Stimulated activated CD4-positive, alpha-beta T cell treated with anti-CD3 and anti-CD28 coated beads, Interleukin-2, amount 100 ng/mL, for 48 hours (primary cell): ENCODE results near the gene CLCN3.
"Not testable (repeated sequence)": the region's sequence is repeated elsewhere in the genome, so short reads cannot be mapped to it uniquely, and the experiment has no call there.

ENCODE experiments used
- DNase-seq, 2 donors: peaks; one replicate each; pipeline ENCODE4 v3.0.0-alpha.2; 2020

Gene CLCN3

DNA sequence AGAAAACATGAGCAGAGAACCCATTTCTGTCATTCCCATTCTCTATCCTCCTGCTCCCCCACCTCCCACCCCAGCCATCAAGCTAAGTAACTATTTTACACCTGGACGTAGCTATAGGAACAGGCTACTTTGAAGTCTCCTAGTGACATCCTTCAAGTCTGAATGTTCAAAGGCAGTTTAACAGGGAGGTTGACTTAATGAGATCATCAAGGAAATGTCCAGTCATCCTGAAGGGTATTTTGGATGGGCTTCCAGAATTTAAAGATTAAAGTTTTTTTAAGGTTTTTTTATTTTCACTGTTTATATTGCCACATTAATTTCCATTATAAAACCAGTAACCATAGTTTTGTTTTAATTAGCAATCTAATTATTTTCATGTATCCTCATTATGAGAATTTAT is 96.3 kb downstream of the CLCN3 start:
- DNase-seq = no peak

DNA sequence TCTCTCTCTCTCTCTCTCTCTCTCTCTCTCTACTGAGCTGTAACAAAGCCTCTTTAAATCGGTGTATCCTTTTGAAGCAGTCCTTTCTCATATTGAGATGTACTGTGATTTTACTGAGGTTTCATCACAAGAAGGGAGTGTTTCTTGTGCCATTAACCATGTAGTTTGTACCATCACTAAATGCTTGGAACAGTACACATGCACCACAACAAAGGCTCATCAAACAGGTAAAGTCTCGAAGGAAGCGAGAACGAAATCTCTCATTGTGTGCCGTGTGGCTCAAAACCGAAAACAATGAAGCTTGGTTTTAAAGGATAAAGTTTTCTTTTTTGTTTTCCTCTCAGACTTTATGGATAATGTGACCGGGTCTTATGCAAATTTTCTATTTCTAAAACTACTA is 100.2 kb downstream of the CLCN3 start:
- no peak for DNase-seq

DNA sequence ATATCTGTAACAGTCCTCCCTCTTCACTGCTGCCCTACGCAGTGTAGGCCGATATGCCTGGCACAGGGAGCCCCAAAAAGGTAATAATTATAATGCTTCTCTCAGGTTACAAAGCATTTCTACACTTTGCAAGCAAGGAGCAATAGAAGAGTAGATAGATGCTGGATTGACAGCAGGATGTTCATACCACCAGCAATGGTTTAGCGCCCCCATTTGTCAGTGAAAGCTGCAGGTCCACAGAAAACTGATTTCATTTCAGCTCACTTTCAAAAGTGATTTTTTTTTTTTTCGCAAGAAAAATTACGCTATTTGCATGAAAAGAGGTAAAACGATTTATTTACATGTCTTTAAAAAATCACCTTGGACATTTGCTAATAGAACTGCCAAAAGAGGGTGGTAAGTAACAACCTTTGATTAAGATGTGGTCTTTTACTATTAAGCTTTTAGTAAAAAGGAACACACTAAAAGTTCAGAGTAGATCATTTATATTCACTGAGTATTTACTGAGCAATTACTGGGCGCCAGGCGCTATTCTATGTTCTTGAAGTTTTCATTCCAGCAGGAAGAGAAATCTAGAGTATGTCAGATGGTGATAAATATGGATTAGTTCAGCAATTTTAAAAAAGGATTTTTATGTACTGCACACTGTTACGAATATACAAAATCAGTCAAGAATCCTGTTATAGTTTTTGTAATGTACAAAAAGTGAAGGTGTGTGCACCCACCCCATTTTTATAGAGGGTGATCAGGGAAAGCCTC is 103.0 kb downstream of the CLCN3 start:
- DNase-seq = no peak

DNA sequence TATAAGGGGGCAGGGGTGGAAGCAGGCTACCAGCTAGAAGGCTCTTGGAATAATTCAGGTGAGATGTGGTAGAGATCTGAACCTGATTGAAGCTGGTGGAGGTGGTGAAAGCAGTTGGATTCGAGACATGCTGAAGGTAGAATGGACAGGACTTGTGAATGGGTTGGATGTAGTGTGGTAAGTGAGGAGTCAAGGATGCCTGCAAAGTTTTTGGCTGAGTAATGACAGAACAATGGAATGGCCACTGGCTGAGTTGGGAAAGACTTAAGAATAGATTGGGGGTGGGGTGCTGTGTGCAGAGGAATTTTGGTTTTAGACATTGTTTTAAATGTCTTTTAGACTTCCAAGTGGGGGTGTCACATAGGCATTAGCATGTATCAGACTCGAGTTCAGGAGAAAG is 103.9 kb downstream of the CLCN3 start:
- DNase-seq = no peak

DNA sequence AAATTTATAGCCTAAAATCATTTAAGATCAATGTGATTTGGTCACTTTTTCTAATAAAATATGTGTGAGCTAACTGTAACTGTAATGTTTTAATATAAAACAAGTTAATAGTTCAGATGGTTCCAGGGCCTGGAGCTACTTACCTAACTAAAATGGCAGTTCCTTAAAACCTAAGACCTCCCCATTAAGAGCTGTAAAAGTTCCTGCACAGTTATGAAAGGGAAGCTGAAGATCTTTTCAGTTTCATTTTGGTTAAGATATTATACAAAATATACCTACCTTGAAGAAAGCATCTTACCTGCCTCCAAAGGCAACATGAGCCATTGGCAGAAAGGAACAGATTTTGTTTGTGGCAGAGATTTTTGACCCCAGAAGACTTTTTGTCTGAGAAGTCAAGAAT is 107.2 kb downstream of the CLCN3 start:
- no peak for DNase-seq

DNA sequence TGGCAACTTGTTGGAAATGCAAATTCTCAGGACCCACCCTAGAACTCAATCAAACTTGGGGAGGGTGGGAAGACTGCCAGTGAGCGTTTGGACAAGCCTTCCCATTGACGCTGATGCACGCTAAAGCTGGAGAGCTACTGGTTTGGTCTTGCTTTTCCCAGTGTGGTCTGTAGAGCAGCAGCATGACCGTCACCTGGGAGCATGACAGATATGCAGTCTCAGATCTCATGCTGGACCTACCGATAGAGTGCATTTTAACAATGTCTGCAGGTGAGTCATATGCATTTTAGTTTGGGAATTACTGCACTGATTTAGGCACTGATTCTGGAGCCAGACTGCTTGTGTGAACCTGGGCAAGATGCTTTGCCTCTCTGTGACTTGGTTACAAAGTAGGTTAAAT is 110.2 kb downstream of the CLCN3 start:
- no peak for DNase-seq

DNA sequence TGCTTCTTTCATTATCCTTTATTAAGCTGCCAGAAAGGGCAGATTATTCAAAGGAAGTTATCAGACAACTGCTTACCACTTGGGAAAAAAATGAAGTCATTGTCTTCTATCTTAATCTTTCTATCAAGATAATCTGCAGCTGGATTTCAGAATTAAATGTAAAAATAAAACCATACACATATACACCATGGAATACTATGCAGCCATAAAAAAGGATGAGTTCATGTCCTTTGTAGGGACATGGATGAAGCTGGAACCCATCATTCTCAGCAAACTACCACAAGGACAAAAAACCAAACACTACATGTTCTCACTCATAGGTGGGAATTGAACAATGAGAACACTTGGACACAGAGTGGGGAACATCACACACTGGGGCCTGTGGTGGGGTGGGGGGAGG is 118.2 kb downstream of the CLCN3 start:
- not testable (repeated sequence) for DNase-seq

DNA sequence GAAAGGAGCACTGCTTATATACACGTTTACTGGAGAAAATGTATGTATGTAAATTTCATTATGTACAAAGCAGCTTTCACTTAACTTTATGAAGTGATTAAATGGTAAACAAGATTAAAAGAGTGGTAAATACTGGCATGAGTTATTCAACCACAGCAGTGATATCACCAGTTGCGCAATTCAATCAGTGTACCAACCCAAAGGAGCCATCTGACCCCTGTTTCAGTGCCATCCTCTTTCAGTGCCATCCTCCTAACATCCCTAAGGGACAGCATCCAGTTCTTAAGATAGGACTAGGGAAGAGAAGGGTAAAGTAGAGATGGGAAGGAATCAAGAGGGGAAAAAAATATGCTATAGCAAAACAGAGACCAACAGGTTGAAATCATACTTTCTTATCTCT is 121.2 kb downstream of the CLCN3 start:
- no peak for DNase-seq

DNA sequence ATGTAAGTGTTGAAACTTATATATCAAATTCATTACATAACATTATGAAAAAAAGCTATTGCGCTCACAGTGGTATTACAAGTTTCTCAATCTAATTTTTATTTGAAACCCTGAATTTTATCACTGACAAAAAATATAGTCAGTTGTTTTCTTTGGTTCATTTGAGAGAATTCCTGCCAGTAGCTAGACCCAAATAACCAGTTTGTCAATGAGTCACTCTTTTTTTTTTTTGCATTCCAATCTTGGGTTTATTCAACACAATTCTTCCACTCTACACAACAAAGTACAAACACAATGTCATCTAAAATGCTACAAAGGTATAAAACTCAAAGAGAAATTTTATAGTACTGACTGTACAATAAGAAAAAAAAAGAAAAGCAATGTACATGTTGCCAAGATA is 124.2 kb downstream of the CLCN3 start:
- DNase-seq = no peak

DNA sequence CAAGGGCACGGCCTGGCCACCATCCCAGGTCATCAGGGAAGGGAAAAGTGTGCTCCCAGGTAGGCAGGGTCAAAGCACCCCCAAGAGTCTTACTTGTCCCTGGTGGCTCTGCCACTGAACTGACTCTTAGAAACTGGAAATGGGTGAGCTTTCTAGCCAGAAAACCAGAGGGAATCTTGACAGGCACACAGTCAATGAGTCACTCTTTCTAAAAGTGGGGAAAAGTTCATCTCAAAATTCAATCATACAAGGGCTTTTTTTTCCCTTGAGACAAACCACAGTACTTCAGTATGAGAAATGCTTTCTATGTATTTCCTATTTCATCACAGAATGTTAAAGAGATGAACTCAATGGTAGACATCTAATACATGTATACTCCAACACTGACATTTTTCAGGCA is 124.9 kb downstream of the CLCN3 start:
- DNase-seq = no peak

DNA sequence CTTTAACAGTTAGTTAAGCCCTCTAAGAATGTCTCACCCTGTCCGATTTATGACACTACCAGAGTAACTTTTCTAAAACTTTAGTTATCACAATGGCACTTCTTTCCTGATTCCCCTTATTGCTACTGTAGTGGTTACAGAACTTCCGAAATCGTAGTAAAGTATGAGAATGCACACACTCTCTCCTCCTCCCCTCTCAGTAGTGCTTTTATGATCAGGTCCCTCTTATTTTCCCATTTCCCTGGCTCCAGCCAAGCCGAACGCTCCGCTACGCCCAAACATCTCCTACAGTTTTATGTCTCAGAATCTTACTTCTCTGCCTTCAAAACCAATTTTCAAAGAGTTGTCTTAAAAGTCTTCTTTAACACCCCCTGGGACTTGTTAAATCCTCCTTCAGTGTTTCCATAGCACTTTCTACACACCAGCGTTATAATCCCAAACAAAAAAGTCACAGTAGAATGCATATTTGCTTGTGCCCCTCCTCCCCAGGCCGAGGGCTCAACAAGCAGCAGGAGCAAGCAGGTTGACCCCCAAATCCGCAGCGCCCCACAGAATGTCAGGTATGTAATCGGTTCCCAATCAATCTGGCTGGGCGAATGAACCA is 136.7 kb downstream of the CLCN3 start:
- no peak for DNase-seq

DNA sequence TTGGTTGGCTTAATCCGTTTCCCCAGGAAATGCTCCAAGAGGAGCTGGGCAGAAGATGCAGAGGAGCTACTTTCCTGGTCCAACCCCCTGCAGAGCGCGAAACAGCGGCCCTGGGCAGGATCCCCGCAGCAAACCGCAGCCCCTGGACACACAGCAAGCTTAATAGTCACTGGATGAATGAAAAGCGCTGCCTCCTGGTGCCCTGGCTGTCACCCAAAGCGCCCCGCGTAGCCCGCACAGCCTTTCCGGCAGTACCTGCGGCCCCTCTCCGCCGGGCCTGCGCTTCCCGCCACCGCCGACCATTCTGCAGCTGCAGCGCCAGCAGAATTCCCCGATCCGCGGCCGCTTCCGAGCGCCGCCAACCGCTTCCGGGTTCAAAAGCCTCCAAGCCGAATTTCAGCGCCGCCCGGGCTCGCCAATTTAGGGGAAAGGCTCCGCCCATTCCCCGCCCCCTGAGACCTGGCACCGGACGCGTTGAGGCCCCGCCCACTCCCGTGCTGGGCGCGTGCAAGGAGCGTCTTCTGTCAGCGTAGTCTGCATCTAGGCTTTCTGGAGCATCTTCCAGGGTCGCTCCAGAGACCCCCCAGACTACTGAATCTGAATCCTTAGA is 137.3 kb downstream of the CLCN3 start, which contains the start of gene HPF1:
HPF1 (minus strand) TSS at position 370 of the 610 bp plus-strand sequence; CDS start at position 303, 67 bp downstream.
- DNase-seq = peak; percentile 95

DNA sequence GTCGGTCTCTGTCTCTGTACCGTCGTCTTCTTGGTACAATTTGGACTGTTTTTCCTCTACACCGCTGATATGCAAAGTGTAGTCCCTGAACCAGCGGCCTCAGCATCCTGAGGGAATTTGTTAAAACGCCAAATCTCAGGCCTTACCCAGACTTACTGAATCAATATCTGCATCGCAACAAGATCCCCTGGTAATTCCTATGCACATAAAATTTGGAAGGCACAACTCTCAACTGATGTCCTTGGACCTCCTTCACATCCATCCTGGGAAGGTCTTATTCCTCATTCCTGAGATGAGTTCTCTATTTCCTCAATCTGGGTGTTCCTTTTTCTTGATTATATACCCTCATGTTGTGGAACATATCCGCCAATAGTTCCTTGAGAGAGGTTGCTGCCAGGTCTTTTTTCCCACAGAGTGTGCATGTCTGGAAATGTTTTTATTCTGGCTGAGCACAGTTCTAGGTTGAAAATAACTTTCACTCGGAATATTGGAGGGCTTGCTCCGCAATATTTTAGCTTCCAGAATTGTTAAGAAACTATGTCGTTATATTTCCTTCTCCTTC is 138.1 kb downstream of the CLCN3 start:
- no peak for DNase-seq

DNA sequence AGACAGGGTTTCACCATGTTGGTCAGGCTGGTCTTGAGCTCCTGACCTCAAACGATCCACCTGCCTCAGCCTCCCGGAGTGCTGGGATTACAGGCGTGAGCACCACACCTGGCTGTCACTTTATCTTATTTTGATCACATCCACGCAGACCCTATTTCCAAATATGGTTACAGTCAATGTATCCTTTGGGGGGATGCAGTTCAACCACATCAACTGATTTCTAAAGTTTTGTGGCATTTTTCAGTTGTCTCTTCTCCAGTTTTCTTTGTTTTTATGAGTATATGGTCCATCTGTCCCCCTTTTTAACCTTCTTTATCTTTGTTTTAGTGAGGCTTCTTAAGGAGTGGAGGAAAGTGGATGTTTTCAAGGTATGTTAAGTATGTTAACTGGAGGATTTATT is 141.5 kb downstream of the CLCN3 start:
- DNase-seq = no peak

DNA sequence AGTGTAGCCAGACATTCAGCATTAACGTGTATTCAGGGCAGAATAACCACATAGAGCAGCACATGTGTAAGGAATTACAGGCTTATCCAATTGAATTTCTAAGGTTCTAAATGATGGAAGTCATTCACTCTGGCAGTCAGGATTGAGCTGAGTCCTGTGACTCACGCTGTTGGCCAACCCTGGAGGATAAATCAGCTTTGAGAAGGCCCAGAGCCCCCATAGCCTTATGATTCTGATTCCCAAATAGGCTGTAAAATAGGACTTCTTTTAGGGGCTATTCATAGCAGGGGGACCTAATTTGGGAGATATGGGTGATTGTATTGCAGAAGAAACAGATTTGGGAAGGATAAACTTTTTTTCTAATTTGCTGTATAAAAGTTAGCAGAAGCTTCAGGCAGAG is 145.5 kb downstream of the CLCN3 start:
- DNase-seq = no peak

DNA sequence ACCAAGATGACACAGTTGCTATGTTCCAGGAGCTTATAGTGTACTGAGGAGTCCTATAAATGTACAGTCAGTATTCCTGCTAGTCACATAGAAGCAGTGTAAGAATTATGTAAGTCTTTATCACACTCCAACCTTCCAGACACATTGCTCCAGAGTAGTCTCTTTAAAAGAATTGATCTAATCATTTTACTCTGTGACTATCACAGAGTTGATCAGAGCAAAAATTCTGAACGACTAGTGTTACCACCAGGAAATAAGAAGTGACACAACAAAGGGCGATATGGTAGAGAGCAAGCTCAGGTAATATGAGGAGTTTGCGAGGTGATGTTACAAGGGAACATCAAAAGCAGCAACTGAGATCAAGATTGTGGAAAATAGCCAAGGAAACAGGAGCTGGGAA is 146.4 kb downstream of the CLCN3 start:
- DNase-seq = no peak

DNA sequence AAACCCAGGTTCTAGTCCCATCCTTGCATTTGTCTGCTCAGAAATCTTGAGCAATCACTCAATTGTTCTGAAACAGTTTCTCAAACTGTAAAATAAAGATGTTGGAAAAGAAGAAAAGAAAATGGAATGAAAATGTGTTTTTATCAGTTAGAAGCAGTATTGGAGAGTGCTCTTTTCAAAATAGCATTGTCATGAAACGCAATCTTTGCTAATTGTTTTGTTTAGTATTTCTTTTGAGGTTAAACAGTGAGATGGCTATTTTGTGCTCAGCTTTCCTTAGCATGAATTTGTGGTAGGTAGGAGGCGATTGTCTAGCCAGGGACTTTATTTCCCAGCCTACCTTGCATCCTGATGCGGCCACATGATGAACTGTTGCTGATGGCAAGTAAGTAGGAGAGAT is 148.0 kb downstream of the CLCN3 start:
- no peak for DNase-seq

DNA sequence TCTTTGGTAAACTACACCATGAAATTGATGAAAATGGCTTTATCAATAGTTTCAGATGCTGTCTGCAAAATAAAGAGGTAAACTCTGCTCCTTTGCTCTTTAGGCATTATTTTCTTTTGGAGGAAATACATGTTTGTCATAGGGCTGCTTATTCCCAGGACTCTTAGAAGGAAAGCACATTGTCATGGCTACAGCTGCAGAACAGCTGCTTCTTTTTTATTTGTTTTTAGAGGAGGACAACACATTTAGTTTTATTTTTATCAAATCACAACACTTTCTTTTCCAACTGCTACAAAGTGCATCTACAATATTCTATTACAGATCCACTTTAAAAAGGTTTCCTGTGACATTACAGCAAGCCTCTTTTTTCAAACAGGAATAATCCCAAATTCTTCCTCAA is 150.0 kb downstream of the CLCN3 start:
- no peak for DNase-seq

DNA sequence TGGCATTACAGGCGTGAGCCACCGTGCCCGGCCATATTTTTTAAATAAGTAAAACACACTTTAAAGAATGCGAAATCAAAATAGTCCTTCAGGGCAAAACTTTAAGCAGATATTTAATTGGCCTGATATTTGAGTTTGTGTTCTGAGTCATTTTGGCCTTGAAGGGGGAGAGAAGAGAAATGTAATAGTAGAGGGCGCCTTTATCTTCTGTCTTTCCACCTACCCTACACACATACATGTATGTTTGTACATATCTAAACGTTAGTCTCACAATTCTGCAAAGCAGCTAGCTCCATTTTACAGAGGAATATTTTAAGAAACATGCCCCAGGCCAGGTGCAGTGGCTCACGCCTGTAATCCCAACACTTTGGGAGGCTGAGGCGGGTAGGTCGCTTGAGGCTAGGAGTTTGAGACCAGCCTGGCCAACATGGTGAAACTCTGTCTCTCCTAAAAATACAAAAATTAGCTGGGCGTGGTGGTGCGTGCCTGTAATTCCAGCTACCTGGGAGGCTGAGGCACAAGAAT is 151.2 kb downstream of the CLCN3 start:
- not testable (repeated sequence) for DNase-seq
